Activated T-cell treated with anti-CD3 and anti-CD28 coated beads for 24 hours (primary cell): ENCODE measurements around the gene IGFBP1.
"Not testable (repeated sequence)": the region's sequence is repeated elsewhere in the genome, so short reads cannot be mapped to it uniquely, and the experiment has no call there.

Experiments used
- DNase-seq: peaks from one replicate; pipeline ENCODE4 v3.0.0-alpha.2; 2020; ENCODE audit warnings: low read depth

The IGFBP1 gene

DNA sequence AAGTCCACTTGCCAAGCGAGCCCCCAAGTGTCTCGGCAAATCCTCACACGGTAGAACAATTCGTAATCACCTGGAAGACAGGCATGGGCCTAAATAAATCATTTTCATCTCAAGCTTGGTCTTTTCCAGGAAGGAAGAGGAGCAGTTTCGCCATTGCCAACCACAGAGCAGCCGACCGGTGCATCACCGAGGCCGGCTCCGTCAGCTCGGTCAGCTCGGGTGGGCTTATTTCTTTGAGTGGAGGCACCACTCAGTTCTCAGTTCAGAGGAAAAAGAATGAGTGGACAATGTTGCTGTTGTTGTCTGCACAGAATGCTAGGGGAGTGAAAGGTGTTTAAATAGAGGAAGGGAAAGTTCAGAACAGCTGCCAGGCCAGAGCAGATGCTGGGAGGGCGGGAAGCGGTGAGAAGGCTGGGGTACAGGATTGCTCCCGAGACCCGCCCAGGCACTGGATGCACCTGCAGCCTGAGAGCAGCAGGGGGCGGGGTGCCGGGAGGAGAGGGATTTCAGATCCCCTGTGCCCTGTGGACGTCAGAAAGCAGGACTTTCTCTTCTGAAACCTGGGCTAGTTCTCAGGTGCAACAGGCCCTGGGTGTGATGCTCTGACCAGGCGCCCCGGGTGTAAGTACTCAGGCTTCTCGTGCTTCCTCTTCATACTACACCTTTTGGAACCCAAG is 50.5 kb downstream of the IGFBP1 start:
- no peak for DNase-seq

DNA sequence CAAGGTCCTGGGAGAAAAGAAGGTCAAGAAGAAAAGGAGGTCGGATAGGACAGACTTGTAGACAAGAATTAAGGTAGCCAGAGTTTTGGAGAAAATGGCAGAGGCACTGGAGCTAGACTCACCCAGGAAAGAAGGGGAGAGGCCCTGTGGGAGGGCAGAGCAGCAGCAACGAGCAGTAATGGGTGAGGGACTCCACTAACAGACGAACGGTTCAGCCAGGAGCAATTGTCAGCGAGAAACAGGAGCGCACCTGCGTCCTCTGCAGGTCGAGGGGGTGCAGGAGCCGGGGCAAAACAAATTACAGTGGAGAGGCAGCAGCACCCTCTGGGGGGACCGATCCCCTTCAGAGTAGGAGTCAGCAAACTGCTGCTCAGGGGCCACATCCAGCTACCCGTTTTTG is 51.3 kb downstream of the IGFBP1 start:
- no peak for DNase-seq

GRCh38 chr7:45940237-45940781 is 52.0 kb downstream of the IGFBP1 start:
- not testable (repeated sequence) for DNase-seq

DNA sequence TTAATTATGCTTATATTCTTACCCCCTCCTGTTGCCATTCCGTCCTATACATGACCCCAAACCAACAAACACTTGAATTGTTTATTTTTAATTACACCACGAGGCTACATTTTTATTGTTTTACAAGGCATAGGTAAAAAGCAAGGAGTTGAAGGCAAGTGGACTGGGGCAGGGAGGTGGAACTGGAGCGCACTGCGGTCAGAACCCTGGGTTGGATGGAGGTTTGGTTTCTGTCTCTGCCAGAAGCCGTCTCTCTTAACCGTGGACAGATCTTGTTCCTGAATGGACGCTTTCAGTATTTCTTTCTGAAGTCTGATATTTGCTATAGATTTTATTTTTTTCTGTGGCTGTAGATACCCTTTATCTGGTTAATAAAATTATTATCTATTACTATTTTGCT is 52.7 kb downstream of the IGFBP1 start:
- no peak for DNase-seq
